ENCODE data around the gene ZNF79. TPM values are rescaled to one million over a fixed set of nuclear protein-coding genes. Genes with fewer than 3 reads are reported as not detected.

The ZNF79 gene
- total RNA-seq, 1 experiment from 2014 or later, result 9.6 TPM

- no peak for DNase-seq (ENCODE audit: low read depth)
Observed at GRCh38 chr9:127426756-127427155, 2.6 kb downstream of the ZNF79 start.

GRCh38 chr9:127428348-127428747 lies 4.2 kb downstream of the ZNF79 start:
- DNase-seq (ENCODE audit: low read depth), result no peak

DNA sequence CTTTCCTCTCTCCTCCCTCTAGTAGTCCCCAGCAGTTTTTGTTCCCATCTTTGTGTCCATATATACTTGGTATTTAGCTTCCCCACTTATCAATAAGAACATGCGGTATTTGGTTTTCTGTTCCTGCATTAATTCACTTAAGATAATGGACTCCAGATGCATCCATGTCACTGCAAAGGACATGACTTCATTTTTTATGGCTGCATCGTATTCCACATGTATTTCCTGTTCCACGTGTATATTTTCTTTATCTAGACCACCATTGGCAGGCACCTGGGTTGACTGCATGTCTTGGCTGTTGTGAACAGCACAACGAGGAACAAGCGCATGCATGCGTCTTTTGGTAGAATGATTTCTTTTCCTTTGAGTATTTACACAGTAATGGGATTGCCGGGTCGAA lies 6.2 kb downstream of the ZNF79 start:
- DNase-seq (ENCODE audit: low read depth), result no peak

DNA sequence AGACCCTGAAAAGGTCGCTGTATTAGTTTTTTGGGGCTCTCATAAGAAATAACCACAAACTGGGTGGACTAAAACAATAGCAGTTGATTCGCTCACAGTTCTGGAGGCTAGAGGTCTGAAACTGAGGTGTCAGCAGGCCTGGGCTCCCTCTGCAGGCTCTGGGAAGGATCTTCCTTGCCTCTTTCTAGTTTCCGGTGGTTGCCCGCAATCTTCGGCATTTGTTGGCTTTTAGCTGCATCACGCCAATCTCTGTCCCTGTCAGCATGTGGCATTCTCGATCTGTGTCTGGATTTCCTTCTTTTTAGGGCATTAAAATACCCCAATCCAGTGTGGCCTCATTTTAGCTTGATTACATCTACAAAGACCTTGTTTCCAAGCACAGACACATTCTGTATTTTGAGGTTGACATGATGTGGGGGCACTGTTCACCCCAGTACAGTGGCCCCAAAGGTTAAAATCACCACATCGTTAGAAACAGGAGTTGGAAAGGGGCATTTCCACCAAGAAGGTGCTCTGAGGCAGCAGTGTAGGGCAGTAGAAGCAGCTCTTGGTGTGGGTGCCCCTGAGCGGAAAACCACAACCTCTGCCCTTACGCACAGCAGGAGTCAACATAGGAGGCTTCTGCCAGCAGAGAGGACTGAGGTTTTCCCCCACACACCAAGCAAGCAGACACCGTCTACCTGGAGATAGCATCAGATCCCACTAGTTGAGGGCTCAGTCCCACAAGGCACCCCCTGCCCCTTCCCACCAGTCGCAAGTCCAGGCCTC lies 13.5 kb downstream of the ZNF79 start:
- DNase-seq (ENCODE audit: low read depth), result no peak

DNA sequence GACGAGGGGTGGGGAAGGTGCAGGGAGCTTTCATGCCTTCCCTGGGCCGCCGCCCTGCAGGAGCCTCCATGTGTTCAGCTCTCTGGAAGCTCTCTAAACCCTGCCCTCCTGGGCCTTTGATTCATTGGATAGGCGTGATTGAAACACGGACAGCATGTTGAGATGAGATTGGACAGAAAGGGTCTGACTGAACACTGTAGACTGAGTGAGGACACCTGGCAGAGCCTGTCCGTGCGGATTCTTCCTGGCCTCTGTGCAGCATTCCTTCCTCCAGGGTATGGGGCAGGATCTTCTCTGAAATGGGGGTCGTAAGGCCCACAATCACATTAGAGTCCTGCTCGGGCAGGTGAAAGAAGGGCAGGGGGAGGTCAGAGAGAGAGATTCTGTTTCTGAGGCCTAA lies 14.2 kb downstream of the ZNF79 start:
- DNase-seq (ENCODE audit: low read depth), result no peak

DNA sequence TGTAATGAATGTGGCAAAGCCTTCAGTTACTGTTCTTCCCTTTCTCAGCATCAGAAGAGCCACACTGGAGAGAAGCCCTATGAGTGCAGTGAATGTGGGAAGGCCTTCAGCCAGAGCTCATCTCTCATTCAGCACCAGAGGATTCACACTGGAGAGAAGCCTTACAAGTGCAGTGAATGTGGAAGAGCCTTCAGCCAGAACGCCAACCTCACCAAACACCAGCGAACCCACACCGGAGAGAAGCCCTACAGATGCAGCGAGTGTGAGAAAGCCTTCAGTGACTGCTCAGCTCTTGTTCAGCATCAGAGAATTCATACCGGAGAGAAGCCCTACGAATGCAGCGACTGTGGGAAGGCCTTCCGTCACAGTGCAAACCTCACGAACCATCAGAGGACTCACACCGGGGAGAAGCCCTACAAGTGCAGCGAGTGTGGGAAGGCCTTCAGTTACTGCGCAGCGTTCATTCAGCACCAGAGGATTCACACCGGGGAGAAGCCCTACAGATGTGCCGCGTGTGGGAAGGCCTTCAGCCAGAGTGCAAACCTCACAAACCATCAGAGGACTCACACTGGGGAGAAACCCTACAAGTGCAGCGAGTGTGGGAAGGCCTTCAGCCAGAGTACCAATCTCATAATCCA lies 20.2 kb downstream of the ZNF79 start:
- DNase-seq (ENCODE audit: low read depth), result no peak

DNA sequence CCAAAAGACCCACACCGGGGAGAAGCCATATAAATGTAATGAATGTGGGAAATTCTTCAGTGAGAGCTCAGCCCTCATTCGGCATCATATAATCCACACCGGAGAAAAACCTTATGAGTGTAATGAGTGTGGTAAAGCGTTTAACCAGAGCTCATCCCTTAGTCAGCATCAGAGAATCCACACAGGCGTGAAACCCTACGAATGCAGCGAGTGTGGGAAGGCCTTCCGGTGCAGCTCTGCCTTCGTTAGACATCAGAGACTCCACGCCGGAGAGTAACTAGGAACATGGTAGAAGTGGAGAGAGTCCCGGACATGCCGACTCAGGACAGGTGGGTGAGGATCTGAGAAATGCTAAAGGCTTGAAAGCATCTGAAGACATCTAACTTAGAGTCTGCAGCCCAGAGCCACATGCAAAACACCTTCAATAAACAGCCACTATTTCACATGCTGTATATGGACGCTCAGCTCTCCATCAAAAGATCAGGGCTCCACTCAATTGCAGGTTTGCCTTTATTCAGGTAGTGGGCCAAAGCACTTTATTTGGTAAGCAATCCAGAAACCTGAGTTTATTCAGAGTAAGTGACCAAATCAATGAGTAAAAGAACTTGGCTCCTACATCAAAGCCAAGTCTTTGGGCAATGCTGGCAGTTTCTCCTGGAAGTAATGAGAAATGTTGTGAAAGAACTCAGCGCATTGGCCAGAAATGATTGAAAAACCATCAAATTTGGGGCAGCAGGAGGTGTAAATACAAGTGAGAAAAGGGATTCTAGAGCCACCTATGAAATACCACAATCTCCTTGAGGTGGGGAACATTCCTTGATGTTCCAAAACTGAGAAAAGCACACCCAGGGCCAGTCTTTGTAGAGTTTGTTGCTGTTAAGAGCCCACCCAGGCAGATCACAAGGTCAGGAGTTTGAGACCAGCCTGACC lies 21.0 kb downstream of the ZNF79 start:
- DNase-seq (ENCODE audit: low read depth), result peak; percentile 16

- DNase-seq (ENCODE audit: low read depth), result no peak
Observed at GRCh38 chr9:127445851-127446712, 21.9 kb downstream of the ZNF79 start.

DNA sequence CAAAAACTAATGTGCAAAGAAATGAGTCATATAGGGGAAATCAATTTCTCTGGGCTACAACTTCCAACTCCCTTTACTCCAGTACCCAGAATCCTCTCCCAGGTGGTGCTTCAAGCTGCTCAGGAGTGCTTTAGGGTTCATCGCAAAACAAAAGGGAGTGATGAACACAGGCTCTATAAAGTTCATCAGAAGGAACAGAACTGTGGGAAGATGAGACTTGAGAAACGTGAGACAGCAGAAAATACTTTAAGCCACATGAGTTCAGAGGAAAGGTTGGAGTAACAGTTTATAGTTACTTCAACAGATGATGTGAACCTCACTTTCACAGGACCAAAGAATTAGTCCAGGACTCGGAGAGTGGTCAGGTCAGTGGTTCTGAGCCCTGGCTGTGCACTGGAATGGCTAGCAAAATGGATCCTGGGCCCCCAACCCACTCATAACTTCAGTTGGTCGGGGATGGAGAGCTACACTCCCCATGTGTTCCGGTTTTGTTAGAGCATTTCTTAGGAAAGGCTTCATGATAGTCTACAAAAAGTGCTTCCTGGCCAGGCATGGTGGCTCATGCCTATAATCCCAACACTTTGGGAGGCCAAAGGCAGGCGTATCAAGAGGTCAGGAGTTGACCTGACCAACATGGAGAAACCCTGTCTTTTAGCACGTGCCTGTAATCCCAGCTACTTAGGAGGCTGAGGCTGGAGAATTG lies 22.7 kb downstream of the ZNF79 start:
- no peak for DNase-seq (ENCODE audit: low read depth)

- DNase-seq (ENCODE audit: low read depth), result no peak
Observed at GRCh38 chr9:127447416-127448111, 23.4 kb downstream of the ZNF79 start.

DNA sequence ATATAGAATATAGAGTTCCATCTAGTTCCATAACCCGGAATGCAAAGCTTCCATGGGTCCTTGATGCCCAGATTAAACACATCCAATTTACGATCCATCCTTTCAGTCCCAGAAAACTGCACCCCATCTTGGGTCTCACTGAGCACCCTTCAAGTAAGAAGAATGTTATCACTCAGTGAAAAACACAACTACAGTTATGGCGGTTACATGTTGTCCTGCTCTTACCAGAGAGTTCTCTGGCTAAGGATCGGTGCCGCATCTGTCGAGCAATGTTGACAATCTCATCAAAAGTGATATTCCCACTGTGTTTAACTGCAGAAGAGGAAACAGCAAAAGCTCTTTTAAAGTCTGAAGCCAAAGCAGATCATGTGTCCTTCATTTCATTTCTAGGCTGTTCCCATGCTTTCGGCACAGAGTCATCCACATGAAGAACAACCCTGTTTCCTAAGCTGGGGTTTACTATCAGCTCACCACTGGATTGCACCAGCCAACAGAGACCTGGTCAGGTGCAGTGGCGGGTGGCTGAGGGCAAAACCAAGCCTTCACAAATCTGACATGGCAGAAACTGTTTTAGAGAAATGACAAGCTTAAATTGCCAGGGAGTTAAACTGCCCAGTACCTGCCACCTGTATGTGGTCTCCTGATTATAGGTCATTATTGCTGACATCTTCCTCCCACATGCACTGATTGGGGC lies 24.1 kb downstream of the ZNF79 start:
- DNase-seq (ENCODE audit: low read depth), result no peak

DNA sequence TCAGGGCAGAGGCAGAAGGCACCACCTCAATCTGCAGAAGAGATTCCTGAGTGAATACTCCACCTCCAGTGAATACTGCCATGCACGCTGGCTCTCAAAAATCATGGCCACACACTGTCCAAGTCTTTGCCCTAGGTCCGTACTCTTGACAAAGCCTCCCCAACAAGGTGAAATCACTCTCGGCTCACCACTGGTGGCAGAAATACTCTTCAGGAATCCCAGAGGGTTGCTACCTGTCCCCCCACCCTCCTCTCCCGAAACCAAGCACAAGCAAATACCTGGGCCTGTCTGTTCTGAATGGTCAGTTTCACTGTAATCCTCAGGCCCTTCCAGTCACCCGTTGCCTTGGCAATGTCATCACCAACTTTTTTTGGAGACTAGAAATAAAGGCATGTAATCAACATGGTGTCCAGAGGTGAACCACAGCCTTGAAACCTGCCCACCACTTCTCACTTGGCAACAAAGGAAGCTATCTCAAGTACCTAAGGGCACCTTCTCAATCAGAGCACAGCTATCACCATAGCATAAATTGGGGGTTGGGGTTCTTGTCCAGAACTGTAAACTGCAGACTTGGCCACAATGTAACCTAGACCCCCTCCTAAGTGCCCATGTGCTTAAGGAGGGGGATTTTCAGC lies 25.3 kb downstream of the ZNF79 start:
- DNase-seq (ENCODE audit: low read depth), result no peak

DNA sequence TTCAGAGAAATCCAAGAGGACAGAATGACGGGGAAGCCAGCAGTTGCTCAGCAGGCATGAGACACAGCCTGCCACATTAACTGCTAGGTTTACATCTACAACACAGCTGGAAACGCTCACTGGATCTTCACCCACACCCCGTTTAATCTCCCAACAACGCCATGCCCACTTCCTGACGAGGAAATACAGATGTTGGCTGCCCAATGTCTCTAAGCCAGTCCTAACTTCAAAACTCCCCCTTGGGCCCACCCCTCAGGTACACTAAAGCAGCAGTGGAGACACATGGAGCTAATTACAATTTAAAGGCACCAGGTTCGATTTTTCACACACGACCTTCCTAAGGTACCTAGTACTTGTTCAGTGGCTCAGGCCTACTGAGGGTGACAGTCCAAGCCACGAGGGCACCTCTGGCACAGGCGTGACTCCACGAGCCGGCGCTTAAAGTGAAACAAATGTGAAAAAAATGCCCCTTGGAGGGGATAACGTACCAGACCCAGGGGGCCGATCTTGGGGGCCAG lies 26.1 kb downstream of the ZNF79 start:
- DNase-seq (ENCODE audit: low read depth), result no peak

DNA sequence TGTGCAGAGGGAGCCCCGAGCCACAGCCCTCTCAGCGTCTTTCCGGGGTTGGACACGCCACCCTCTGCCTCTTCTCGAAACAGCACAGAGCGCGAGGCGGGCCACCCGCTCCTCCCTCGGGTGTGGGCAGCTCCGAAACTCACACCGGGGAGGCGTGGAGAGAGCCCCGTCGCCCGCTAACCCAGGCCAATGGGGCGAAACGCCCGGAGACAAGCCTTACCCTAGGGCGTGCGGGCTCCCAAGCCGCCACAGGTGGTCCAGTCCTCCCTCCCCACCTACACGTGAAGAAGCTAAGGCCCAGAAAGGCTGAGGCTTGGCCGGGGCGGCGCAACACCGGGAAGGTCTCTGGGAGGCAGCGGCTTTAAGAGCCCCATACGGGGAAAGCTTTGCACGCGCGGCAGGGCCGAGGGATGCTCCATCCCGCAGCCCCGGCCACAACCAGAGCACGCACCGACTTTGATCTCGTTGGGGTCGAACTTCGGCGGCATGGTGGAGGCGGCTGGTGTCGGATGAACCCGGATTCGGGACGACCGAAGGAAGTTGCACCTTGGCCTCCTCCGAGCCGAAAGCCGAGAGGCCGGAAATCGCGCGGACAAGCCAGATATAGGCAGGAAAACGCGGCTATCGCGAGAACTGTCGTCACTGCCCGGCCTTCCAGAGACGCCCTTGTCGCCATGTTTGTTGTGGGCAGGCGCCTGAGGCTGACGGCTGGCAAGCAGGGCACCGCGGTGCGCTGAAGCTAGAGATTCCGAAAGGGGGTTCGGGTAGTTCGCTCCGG lies 26.8 kb downstream of the ZNF79 start, which contains the start of the genes LRSAM1 and RPL12:
Gene LRSAM1 (plus strand): TSS at position 681 of the 778 bp plus-strand sequence. CDS start 3,018 bp downstream, outside the sequence.
Gene RPL12 (minus strand): TSS at position 577 of the 778 bp plus-strand sequence. CDS start 89 bp downstream, at position 488.
- peak; percentile 91 for DNase-seq (ENCODE audit: low read depth)

- no peak for DNase-seq (ENCODE audit: low read depth)
Observed at GRCh38 chr9:127451608-127451857, 27.4 kb downstream of the ZNF79 start.

DNA sequence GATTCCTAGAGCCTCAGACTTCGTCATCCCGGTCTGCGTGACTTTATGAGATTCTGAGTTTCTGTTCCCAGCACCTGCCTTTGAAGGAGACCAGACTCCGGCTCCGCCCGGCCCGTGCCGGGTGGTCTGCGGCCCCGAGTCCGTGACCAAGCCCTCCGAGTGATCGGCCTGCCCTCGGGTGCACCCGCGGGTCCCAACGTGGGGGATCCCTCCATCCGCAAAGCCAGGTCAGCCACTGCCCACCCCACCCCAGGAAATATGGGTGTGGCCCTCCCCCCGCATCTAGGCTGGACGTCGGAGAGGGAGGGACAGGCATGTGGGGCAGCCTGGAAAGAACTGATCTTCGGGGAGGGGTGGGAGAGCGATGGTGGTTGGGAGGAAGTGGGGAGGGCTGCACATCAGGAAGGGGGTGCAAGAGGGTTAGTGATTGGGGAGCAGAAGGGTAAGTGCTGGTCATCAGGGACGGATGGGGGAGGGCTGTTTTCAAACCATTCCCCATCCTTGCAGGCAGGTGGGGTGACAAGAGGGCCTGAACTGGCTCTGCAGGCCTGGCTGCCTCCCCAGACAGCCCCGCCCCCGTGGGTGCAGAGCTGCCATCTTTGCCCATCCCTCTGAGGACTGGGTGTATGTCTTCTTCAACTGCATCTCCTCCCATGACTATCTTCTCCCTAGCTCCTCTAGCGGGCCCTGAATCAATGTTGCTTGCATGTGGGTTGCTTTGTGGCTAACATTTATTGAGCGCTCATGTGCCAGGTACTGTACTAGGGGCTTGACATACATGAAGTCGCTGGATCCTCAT lies 27.9 kb downstream of the ZNF79 start:
- peak; percentile 54 for DNase-seq (ENCODE audit: low read depth)

GRCh38 chr9:127452691-127453090 lies 28.5 kb downstream of the ZNF79 start:
- DNase-seq (ENCODE audit: low read depth), result no peak
